Measurements from ENCODE around the gene PLEKHG3.

PLEKHG3 gene

DNA sequence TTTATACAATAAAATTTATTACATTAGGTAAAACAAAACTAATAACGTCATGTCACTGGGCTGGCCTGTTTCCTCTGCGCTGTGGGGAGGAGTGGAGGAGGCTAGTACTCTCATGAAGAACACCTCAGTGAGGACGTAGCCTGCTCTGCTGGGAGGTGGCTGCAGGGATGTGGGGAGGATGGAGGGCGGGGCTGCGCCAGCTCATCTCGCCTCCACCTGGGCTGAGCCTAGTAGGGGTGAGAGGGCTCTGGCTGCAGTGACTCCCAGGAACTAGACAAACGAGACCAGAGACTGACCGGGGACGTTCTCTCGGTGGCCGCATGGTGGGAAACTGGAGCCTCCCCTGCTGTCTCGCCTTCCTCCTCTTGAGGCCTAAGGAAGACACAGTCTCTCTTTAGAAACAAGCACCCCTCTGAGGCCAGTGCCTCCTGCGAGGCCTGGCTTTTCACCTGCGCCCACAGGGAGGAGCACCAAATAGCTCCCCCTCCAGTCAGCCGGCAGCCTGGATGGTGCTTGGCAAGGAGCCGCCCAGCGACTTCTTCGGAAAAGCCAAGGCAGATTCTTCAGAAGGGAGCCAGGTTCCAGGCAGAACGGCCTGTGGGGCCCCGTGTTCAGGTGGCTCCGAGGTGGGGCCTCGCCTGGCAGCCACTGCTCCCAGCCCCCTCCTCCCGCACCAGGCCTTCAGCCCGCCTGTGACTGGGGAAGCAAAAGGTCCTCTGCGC lies 62.4 kb downstream of the PLEKHG3 start:
- no peak for DNase-seq

- DNase-seq = no peak
These were observed 63.2 kb downstream of the PLEKHG3 start for GRCh38 chr14:64767215-64767964.

GRCh38 chr14:64768401-64769095 lies 64.3 kb downstream of the PLEKHG3 start:
- no peak for DNase-seq

- no peak for DNase-seq
These were observed 65.1 kb downstream of the PLEKHG3 start for GRCh38 chr14:64769096-64770020.

DNA sequence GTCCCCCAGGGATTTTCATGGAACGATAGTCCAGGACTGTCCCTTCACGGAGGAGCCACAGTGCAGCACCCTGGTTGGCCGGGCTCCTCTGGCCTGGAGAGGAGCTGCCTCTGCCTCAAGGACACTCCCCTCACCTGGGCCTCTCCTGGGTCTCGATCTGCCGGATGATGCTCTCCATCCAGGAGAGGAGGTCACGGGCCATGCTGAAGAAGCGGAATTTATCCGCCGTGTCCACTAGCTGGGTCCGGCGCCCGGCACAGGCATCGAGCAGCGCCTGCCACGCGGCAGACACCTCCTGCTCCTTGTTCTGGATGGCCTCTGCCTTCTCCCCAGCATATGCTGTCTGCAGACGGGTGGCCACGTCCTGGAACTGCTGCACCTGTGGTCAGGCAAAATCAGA lies 66.5 kb downstream of the PLEKHG3 start:
- DNase-seq = no peak

DNA sequence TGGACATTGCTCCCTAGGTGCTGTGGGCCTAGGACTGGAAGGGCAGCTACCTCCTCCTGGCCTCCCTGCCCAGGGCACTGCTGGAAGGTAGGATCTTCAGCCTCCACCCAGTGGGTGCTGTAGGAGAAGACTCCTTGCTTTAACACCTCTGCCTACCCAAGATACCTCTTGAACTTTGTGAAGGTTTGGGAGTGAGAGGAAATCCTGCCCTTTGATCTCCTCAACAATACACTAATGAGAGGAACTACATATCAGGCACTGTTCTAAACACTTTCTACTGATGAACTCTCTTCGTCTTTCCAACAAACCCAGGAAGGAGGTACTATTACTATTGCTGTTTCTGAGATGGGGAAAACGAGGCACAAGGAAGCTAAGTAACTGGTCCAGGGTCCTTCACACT lies 66.9 kb downstream of the PLEKHG3 start:
- DNase-seq = no peak

GRCh38 chr14:64772397-64772950 lies 68.2 kb downstream of the PLEKHG3 start:
- DNase-seq = no peak

- no peak for DNase-seq
These were observed 68.8 kb downstream of the PLEKHG3 start for GRCh38 chr14:64773046-64773445.

DNA sequence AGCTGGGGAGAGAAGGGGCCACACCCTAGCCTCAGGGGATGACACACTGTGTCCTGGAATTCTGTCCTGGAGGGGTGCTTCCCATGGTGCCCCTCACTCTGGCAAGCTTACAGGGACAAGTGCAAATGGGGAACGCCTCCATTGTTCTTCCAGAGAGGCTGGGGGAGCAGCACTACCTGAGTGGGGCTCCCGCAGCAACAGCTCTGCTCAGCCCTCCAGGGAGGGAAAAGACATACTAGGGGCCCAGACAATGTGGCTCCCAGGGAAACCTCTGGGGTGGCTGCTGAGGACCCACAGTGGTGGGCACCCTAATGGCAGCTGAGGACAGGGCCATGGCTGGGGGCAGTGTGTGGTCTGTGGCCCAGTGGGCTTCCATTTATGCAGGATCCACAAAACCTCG lies 69.4 kb downstream of the PLEKHG3 start:
- DNase-seq = no peak

DNA sequence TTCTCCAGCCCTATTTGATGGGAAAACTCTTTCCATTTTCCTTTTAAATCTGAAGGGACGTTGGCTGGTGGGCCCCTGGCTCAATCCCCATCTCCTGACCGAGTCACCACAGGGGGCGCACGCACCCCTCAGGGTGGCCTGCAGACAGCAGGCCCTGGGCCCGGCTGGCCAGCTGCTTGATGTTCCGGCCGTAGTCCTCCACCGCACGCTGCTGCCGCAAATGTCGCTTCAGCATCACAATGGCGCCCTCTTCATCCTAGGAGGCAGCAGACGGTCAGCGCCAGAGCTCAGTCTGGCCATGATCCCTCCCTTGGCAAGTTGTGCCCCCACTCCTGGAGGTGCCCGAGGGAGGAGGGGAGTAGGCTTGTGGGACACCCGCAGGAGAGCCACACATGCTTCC lies 70.0 kb downstream of the PLEKHG3 start:
- DNase-seq = no peak

- DNase-seq = no peak
These were observed 71.0 kb downstream of the PLEKHG3 start for GRCh38 chr14:64775081-64775777.

DNA sequence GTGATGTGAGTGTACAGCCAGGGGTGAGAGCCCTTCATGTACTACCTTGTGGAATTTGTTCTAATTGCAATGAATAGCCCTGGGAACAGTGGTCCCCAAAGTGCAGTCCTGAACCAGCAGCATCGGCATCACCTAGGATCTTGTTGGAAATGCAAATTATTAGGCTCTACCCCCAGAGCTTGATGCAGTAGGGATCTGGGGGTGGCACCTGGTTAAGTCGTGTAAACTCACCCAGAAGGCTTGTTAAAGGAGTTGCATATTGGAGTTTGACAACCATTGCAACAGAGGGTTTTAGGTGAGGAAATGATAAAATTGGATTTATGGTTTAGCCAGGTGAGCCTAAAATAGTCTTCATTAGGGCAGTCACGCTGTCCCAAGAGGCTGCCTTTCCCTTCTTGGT lies 73.2 kb downstream of the PLEKHG3 start:
- no peak for DNase-seq

DNA sequence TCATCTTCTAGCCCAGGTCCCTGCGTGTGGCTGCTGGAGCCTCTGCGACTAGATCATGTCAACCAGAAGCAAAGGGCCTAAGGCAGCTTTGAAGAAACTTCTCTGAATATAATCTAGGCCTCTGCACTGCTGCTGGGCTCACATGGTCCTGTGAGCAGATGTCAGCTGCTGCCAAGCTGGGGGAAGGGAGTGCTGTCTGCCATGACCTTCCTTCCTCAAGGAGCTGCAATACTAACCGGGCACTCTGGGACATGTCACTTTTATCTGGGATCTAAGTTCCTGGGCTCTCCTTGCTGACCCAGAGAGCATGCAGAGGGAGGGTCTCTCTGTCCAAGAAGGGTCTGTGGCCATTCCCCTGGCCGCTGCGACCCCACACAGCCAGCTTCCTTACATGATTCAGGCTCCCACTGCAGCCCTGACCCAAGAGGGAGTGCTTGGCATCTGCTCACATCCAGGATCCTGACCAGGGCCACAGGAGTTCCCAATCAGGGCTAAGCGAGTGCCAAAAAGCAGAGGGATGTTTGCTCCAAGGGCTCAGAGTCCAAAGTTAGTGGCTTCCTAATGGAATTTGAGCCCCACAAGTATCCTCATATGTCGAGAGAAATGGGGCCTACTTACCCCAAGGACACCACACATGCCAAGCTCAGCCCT lies 74.0 kb downstream of the PLEKHG3 start:
- DNase-seq = no peak

DNA sequence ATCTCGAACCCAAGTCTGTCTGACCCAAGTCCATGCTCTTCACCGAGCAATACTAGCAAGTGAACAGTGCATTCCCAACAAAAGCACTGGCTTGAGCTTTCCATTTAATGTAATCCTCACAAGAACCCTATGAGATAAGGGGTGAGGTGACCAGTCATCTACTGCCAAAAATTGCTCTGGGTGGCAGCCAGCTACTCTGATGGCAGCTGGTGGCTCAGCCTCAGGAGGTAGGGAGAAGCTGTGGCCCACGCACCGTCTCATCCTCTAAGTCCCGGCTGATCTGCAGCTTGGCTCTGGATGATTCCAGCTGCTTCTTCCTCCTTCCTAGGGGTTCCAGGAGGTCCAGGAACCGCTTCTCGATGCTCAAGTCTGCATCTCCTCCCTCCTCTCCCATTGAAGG lies 75.2 kb downstream of the PLEKHG3 start:
- DNase-seq = no peak

DNA sequence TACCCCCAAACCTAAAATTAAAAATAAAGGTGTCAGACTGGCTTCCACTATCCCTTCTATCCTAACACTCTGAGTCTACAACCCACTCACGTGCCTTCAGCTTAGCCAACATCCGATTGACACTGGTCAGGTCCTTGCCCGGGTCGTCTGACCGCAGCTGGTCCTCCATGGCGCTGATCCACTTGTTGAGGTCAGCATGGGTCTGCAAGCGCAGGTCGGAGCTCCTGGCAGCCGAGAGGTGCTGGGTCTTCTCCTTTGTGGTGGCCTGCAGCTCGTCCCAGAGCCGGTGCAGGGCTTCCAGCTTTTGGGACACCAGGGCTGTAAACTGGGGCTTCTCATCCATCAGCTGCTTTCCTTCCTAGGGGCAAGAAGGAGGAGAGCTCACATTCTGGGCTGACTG lies 78.0 kb downstream of the PLEKHG3 start:
- no peak for DNase-seq

DNA sequence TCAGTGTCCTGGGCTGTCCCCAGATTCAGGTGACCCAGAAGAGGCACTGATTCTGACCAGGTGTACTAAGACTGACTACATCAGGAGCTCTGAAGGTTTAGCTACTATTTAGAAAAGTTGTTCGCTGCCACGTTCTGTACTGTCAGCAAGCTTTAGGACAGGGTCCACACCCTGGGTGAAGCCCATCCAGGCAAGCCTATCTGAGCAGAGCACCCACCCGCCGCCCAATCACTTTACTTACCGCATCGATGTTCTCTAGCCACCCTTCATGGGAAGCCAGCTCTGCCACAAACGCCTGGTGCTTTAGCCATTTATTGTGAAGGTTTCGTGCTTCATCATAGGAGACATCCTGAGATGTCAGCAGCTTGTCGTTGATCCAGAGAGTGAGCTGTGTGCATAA lies 79.8 kb downstream of the PLEKHG3 start:
- DNase-seq = no peak

- DNase-seq = no peak
These were observed 82.3 kb downstream of the PLEKHG3 start for GRCh38 chr14:64786296-64787149.

- DNase-seq = no peak
These were observed 83.4 kb downstream of the PLEKHG3 start for GRCh38 chr14:64787619-64788018.

- no peak for DNase-seq
These were observed 84.5 kb downstream of the PLEKHG3 start for GRCh38 chr14:64788706-64789105.

DNA sequence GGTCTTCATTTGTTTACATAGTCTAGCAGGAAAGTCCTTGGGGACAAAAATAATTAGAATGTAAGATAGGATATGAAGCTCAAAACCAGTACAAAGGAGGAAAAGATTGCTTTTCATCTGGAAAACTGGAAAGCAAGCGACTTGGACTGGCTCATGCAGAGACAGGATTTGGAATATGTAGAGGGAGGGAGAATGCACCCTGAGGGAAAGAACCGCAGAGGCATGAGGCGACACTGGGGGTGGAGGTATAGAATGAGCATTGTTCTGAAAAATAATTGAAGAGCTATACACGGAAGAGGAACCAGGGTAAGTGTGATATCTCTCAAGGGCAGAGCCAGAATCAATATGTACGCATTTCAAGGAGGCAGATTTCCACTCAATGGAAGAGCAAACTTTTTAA lies 85.5 kb downstream of the PLEKHG3 start:
- DNase-seq = no peak
